Neural cell (in vitro differentiated cells): Measurements from ENCODE around the gene HCFC1. TPM values are rescaled to one million over a fixed set of nuclear protein-coding genes. Genes with fewer than 3 reads are reported as not detected.

Experiments used
- H2AFZ ChIP-seq: fragments of 200-600, 300-800 bp; sonication (generic), shearing (Covaris generic); 2 replicates; pipeline ENCODE4 v1.6.0; 2014; ENCODE audit warnings: low read depth, mild to moderate bottlenecking, antibody characterized with exemption, low read length, moderate library complexity
- H3F3A ChIP-seq: fragments of 200-600 bp; shearing (Covaris generic); 2 replicates; pipeline ENCODE4 v1.6.1; 2016; ENCODE audit warnings: mild to moderate bottlenecking, moderate library complexity, mixed read lengths, antibody characterized with exemption, low read length; ENCODE audit not compliant: insufficient read depth, poor library complexity, severe bottlenecking
- H3K27ac ChIP-seq: fragments of 200-600, 300-800 bp; sonication (generic), shearing (Covaris generic); 2 replicates; pipeline ENCODE4 v1.5.1; 2014; ENCODE audit warnings: mild to moderate bottlenecking, low read length, moderate library complexity
- H3K27me3 ChIP-seq: fragments of 300-800, 200-600 bp; sonication (generic), shearing (Covaris generic); 2 replicates; pipeline ENCODE4 v1.6.0; 2014; ENCODE audit warnings: mild to moderate bottlenecking, low read depth, low read length, moderate library complexity; ENCODE audit not compliant: insufficient read depth
- H3K36me3 ChIP-seq: fragments of 300-800, 200-600 bp; sonication (generic), shearing (Covaris generic); 2 replicates; pipeline ENCODE4 v1.5.1; 2014; ENCODE audit warnings: mild to moderate bottlenecking, antibody characterized with exemption, low read length, moderate library complexity; ENCODE audit not compliant: insufficient read depth
- H3K4me2 ChIP-seq: fragments of 300-800, 200-600 bp; sonication (generic), shearing (Covaris generic); 2 replicates; pipeline ENCODE4 v1.6.0; 2014; ENCODE audit warnings: mild to moderate bottlenecking, low read length
- H3K4me3 ChIP-seq: fragments of 300-800, 200-600 bp; sonication (generic), shearing (Covaris generic); 2 replicates; pipeline ENCODE4 v1.5.1; 2014; ENCODE audit warnings: mild to moderate bottlenecking, low read length, moderate library complexity
- H3K79me2 ChIP-seq: fragments of 200-600 bp; shearing (Covaris generic); replicated peaks from 2 replicates; pipeline ENCODE4 v1.6.0; 2014; ENCODE audit warnings: mild to moderate bottlenecking, low read length, moderate library complexity; ENCODE audit not compliant: insufficient read depth
- H3K9ac ChIP-seq: fragments of 300-800, 200-600 bp; sonication (generic), shearing (Covaris generic); 2 replicates; pipeline ENCODE4 v1.6.1; 2016; ENCODE audit warnings: mild to moderate bottlenecking, low read length, mixed read lengths
- H3K9me2 ChIP-seq: fragments of 200-600 bp; shearing (Covaris generic); 2 replicates; pipeline ENCODE4 v1.6.1; 2016; ENCODE audit warnings: mild to moderate bottlenecking, low read length, mixed read lengths; ENCODE audit not compliant: insufficient read depth
- H3K9me3 ChIP-seq: fragments of 200-600, 300-800 bp; sonication (generic), shearing (Covaris generic); 2 replicates; pipeline ENCODE4 v1.6.1; 2016; ENCODE audit warnings: mild to moderate bottlenecking, mixed run types, low read length, moderate library complexity, mixed read lengths
- H4K20me1 ChIP-seq: fragments of 200-600 bp; shearing (Covaris generic); 2 replicates; pipeline ENCODE4 v1.6.1; 2016; ENCODE audit warnings: mild to moderate bottlenecking, mixed run types; ENCODE audit not compliant: insufficient read depth
- EP300 ChIP-seq: fragments of 450-650 bp; conservative IDR thresholded peaks from 2 replicates; pipeline ENCODE4 v1.6.1; 2014; ENCODE audit warnings: antibody characterized with exemption, mild to moderate bottlenecking, moderate library complexity; ENCODE audit not compliant: poor library complexity, severe bottlenecking
- EZH2 ChIP-seq: fragments of 200-600, 300-800 bp; shearing (Covaris generic), sonication (generic); IDR thresholded peaks from 2 replicates; pipeline ENCODE4 v1.6.1; 2014; ENCODE audit warnings: antibody characterized with exemption, low read length, borderline replicate concordance, mild to moderate bottlenecking; ENCODE audit not compliant: insufficient read depth, poor library complexity, severe bottlenecking
- MXI1 ChIP-seq: fragments of 450-650 bp; conservative IDR thresholded peaks from 2 replicates; pipeline ENCODE4 v1.6.1; 2014; ENCODE audit warnings: antibody characterized with exemption, mild to moderate bottlenecking; ENCODE audit not compliant: poor library complexity, severe bottlenecking
- POLR2AphosphoS5 ChIP-seq: IDR thresholded peaks from 2 replicates; pipeline ENCODE4 v1.6.1; 2012
- RAD21 ChIP-seq: fragments of 450-650 bp; conservative IDR thresholded peaks from 2 replicates; pipeline ENCODE4 v1.6.1; 2014; ENCODE audit warnings: antibody characterized with exemption, mild to moderate bottlenecking, moderate library complexity
- SMC3 ChIP-seq: fragments of 450-650 bp; conservative IDR thresholded peaks from 2 replicates; pipeline ENCODE4 v1.6.1; 2014; ENCODE audit warnings: antibody characterized with exemption, mild to moderate bottlenecking, moderate library complexity; ENCODE audit not compliant: poor library complexity
- TAF1 ChIP-seq: IDR thresholded peaks from 2 replicates; pipeline ENCODE4 v1.6.1; 2012; ENCODE audit warnings: low read depth
- polyA plus RNA-seq: library from polyadenylated mRNA; depleted of rRNA; stranded (reverse); fragments of >200 nt; gene quantifications from 2 replicates; pipeline ENCODE4 v1.2.3, GENCODE V29; 2014
- TF ChIP-seq, protein P1 (sequence below): fragments of 450-650 bp; IDR thresholded peaks from 2 replicates; pipeline ENCODE4 v1.5.1; 2014; ENCODE audit warnings: antibody characterized with exemption, mild to moderate bottlenecking, moderate library complexity; ENCODE audit not compliant: poor library complexity, severe bottlenecking
- TF ChIP-seq, protein P2 (sequence below): IDR thresholded peaks from 2 replicates; pipeline ENCODE4 v1.6.1; 2012; ENCODE audit warnings: borderline replicate concordance

The HCFC1 gene
- polyA plus RNA-seq, 1 donor from 2014 or later, result 7.3 TPM

DNA sequence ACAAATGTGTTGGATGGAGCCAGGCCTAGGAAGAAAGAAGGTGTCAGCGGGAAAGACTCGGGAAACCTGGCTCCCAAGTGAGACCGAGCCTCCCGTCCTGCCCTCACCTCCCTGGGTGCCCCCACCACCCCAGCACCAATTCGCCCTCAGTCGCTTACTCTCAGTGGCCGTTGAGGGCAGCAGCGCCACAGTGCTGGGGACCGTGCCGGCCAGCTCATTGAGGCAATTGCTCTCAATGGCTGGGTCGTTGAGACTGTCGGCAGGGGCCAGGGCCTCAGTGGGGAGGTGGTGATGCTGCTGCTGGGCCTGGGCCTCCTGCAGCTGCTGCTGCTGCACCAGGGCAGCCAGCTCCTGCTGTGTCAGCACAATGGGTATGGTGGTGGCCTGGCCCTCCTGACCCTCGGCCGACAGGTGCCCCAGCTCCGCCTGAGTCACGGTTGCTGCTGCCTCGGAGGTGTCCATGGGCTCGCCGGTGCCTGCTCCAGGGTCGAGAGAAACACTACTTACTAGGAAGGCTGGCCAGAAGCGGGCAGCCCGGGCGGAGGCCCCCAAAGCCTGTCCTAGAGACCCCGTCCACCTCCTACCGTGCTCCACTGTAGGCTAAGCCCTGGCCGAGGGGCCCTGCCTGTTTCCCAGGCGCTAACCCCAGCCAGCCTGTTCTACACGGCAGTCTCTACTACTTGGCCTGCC lies 19.8 kb downstream of the HCFC1 start:
- TF ChIP-seq RAD21 (no peak), TAF1 (no peak), SMC3 (no peak), POLR2AphosphoS5 (no peak), EP300 (no peak), MXI1 (no peak), EZH2 (no peak)
- TF ChIP-seq, protein P1, sequence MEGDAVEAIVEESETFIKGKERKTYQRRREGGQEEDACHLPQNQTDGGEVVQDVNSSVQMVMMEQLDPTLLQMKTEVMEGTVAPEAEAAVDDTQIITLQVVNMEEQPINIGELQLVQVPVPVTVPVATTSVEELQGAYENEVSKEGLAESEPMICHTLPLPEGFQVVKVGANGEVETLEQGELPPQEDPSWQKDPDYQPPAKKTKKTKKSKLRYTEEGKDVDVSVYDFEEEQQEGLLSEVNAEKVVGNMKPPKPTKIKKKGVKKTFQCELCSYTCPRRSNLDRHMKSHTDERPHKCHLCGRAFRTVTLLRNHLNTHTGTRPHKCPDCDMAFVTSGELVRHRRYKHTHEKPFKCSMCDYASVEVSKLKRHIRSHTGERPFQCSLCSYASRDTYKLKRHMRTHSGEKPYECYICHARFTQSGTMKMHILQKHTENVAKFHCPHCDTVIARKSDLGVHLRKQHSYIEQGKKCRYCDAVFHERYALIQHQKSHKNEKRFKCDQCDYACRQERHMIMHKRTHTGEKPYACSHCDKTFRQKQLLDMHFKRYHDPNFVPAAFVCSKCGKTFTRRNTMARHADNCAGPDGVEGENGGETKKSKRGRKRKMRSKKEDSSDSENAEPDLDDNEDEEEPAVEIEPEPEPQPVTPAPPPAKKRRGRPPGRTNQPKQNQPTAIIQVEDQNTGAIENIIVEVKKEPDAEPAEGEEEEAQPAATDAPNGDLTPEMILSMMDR, result no peak
- TF ChIP-seq, protein P2, sequence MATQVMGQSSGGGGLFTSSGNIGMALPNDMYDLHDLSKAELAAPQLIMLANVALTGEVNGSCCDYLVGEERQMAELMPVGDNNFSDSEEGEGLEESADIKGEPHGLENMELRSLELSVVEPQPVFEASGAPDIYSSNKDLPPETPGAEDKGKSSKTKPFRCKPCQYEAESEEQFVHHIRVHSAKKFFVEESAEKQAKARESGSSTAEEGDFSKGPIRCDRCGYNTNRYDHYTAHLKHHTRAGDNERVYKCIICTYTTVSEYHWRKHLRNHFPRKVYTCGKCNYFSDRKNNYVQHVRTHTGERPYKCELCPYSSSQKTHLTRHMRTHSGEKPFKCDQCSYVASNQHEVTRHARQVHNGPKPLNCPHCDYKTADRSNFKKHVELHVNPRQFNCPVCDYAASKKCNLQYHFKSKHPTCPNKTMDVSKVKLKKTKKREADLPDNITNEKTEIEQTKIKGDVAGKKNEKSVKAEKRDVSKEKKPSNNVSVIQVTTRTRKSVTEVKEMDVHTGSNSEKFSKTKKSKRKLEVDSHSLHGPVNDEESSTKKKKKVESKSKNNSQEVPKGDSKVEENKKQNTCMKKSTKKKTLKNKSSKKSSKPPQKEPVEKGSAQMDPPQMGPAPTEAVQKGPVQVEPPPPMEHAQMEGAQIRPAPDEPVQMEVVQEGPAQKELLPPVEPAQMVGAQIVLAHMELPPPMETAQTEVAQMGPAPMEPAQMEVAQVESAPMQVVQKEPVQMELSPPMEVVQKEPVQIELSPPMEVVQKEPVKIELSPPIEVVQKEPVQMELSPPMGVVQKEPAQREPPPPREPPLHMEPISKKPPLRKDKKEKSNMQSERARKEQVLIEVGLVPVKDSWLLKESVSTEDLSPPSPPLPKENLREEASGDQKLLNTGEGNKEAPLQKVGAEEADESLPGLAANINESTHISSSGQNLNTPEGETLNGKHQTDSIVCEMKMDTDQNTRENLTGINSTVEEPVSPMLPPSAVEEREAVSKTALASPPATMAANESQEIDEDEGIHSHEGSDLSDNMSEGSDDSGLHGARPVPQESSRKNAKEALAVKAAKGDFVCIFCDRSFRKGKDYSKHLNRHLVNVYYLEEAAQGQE, result no peak
- Histone ChIP-seq H3K27ac (no peak overlapping the region), H3K9ac (no peak overlapping the region), H3K4me2 (no peak overlapping the region), H3K9me2 (no peaks in the 10 kb centered on the region), H4K20me1 (no peaks in the 10 kb centered on the region), H3K27me3 (no peaks in the 10 kb centered on the region), H3K9me3 (no peaks in the 10 kb centered on the region), H2AFZ (no peak overlapping the region), H3F3A (no peaks in the 10 kb centered on the region), H3K36me3 (no peaks in the 10 kb centered on the region), H3K4me3 (no peak overlapping the region), H3K79me2 (no peaks in the 10 kb centered on the region)

DNA sequence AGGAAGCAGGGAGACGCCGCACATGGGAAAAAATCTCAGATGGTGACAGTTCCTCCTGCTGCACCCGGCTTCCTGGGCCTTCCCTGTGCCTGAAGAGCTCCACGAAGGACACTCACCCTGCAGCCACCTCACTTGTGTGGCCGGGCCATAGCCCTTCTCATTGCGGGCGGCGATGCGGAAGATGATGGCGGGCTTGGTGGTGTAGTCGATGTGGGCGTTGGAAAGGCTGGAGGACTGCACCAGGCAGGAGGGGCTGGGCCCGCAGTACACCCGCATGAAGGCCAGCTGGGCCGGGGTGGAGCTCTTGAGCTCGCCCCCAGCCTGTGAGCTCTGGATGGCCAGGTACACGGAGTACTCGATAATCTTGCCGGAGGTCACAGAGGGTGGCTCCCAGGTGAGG lies 21.5 kb downstream of the HCFC1 start:
- no peak overlapping the region for H3K4me3 ChIP-seq
- H3K79me2 ChIP-seq, result no peaks in the 10 kb centered on the region
- no peak overlapping the region for H2AFZ ChIP-seq
- no peak overlapping the region for H3K9ac ChIP-seq
- no peaks in the 10 kb centered on the region for H4K20me1 ChIP-seq
- H3K9me2 ChIP-seq, result no peaks in the 10 kb centered on the region
- no peaks in the 10 kb centered on the region for H3K36me3 ChIP-seq
- H3K9me3 ChIP-seq, result no peaks in the 10 kb centered on the region
- no peak overlapping the region for H3K4me2 ChIP-seq
- H3K27me3 ChIP-seq, result no peaks in the 10 kb centered on the region
- H3K27ac ChIP-seq, result no peak overlapping the region
- TF ChIP-seq, protein P2, result no peak
- TF ChIP-seq EZH2 (no peak), TAF1 (no peak), MXI1 (no peak), SMC3 (no peak), RAD21 (no peak), EP300 (no peak), POLR2AphosphoS5 (no peak)
- TF ChIP-seq, protein P1, result no peak
- no peaks in the 10 kb centered on the region for H3F3A ChIP-seq
